LNCaP clone FGC (cell line): Measurements from ENCODE around the gene FOXL1.

Experiments
- DNase-seq: peaks from one replicate; pipeline ENCODE4 v3.0.0-alpha.2; 2011; ENCODE audit warnings: low read depth
- H3K4me3 ChIP-seq: 2 replicates; pipeline ENCODE4 v1.5.1; 2011; ENCODE audit warnings: mild to moderate bottlenecking, low read depth, low read length, control low read depth
- TF ChIP-seq, protein P1 (sequence below): IDR thresholded peaks from 2 replicates; pipeline ENCODE4 v1.5.1; 2012; ENCODE audit warnings: mild to moderate bottlenecking; ENCODE audit not compliant: control insufficient read depth, insufficient read depth; ENCODE audit errors: extremely low read depth

Gene FOXL1

DNA sequence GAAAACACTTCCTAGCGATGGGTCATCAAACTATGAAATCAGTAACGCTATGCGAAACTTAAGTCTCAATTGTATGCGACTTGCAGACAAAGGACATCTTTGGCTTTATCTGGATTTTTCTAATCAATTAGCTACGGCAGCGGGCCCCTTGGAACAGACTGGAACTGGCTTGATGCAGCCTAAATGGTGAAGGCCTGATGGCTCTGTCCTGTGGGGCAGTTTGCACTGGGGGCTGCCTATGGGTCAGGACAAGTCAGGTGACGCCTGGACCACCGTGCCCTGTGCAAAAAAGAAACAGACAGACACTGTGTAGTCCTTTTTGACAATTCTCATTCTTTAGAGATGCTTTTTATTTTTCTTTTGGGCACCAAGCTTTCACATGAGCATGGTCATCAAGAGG is 45.3 kb upstream of the FOXL1 start:
- TF ChIP-seq, protein P1, sequence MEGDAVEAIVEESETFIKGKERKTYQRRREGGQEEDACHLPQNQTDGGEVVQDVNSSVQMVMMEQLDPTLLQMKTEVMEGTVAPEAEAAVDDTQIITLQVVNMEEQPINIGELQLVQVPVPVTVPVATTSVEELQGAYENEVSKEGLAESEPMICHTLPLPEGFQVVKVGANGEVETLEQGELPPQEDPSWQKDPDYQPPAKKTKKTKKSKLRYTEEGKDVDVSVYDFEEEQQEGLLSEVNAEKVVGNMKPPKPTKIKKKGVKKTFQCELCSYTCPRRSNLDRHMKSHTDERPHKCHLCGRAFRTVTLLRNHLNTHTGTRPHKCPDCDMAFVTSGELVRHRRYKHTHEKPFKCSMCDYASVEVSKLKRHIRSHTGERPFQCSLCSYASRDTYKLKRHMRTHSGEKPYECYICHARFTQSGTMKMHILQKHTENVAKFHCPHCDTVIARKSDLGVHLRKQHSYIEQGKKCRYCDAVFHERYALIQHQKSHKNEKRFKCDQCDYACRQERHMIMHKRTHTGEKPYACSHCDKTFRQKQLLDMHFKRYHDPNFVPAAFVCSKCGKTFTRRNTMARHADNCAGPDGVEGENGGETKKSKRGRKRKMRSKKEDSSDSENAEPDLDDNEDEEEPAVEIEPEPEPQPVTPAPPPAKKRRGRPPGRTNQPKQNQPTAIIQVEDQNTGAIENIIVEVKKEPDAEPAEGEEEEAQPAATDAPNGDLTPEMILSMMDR, result no peak
- DNase-seq, result no peak
- H3K4me3 ChIP-seq, result no peak overlapping the region

DNA sequence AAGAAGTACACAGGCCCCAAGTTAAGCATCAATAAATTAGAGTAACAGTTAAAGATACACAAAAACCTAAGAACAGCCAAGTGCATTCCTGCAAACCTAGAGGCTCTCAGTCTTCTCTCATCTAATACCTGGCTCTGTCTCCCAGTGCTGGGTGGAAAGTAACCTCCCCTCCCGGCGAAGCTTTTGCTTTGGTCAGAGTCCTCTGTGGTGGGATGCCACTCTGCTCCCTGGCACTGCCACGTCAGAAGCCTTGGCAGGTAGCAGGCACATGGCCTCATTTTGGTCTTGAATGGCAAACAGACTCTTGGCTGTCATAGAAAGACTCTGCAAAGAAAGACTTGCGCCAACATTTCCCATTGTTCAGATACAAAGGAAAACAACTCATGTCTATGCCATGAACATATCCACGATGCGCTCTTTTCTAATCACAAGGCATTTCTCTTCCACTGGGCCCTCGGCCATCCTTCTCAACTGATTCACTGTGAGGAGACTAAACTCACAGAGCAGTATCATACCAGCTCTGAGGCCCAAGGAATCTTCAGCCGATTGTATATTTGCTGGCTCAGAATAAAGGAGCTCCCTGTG is 44.5 kb upstream of the FOXL1 start:
- no peak overlapping the region for H3K4me3 ChIP-seq
- no peak for DNase-seq
- TF ChIP-seq, protein P1, result no peak

DNA sequence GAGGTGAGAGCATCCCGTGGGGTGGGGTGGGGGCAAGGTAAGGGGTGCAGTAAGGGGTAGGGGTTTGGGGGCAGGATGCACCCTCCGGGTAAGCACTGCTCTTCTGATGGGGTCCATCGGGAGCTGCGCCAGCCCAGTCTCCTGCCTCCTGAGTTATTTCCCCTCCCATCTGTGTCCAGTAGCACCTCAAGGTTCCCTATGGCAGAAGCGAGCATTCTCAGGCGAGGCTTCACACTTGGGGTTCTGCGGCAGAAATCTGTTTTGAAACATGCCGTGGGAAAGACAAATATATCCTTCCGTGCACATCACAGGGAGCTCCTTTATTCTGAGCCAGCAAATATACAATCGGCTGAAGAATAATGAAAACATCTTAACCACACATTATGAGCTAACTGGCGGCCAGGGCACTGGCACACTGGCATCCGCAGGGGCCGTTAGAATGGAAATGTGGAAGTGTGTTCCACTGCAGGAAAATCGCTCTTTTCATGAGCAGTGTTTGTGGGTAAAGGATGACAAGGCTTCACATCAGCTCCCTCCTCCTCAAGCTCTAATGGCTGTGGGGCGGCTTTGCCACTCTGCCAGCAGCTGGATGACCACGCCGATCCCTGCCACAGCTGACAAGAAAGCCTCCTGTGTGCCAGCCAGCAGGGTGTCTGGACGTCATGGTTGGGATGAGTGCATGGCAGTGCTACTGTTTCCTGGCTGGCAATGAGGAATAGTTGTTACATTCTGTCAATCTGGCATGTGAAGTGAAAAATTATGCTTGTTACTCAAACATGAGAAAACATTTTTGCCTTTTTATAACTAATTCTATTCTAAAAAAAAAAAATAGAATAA is 43.4 kb upstream of the FOXL1 start:
- TF ChIP-seq, protein P1, result no peak
- no peak for DNase-seq
- H3K4me3 ChIP-seq, result no peak overlapping the region

DNA sequence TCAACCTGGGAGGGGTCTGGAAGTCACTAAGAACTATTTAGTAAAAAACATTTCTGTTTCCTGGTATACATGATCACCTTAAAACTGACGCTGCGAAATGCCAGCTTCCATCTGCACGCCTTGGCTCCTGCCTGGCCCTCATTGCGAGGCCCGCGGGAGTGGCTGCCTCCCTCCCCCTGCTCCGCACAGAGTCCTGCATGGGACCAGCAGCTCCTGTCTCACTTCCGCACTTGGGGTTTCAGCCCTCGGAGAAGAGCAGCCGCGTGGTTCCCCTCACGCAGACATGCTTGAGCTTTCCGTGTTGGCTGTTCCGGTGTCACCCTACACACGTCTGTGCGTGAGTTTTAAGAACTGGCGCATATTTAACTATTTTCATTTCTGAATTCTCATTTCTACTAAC is 41.7 kb upstream of the FOXL1 start:
- TF ChIP-seq, protein P1, result no peak
- no peak for DNase-seq

DNA sequence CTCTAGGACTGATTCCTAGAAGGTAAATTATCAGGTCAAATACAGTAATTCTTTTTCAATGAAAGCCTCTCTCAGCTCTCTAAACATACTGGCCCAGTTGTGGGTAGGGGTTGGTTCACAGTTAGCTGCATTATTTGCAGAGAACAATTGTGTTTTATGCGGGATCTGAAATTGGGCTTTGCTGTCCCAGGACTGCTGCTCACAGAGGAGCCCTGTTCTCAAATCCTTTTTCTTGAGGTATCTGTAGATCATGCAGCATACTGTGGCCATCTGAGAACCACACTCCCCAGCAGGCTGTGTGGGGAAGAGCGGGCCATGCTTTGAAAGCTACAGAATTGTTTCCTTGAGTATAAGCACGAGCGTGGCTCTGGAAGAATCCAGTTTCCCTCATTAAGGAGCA is 40.9 kb upstream of the FOXL1 start:
- H3K4me3 ChIP-seq, result no peak overlapping the region

More for the DNA sequence above, 41.7 kb upstream of the FOXL1 start:
- H3K4me3 ChIP-seq, result no peak overlapping the region

DNA sequence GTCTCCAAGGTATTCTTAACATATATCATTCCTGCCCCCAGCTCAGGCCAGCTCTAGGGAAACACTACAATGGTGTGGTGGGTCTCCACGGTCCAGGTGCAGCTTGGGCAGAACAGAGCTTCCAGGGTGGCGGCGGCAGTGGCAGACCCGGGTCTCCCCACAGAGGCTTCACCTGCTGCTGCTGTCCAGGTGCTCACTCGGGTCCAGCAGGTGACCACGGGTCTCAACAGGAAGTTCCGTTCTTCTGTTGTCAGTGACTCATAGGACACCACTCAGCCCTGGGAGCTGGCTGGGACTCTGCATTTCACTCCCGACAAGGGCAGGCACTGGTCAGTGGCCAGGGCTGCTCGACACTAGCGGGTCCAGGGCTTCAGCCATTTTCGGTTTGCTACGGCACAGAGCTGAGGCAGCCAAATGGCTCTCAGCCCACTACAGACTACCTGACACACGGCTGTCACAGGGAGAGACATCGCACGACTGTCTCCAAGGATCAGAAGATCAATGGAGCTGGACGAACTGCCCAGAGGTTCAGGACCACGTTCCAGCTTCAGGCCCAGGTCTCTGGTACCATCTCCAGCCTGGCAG is 40.1 kb upstream of the FOXL1 start:
- H3K4me3 ChIP-seq, result no peak overlapping the region
- TF ChIP-seq, protein P1, result no peak
- no peak for DNase-seq

More for the DNA sequence above, 40.9 kb upstream of the FOXL1 start:
- TF ChIP-seq, protein P1, result no peak
- no peak for DNase-seq
